HG03520 (cell line): ENCODE measurements around the gene ALG13.
A peak's percentile ranks its signal among the peaks of the same experiment; 100 is the strongest.
"Not testable (repeated sequence)": the region's sequence is repeated elsewhere in the genome, so short reads cannot be mapped to it uniquely, and the experiment has no call there.

Source experiments
- ATAC-seq: cut with Tn5 transposase; IDR thresholded peaks from one replicate; pipeline ENCODE4 v1.9.1; 2021; ENCODE audit warnings: mild to moderate bottlenecking, moderate library complexity; ENCODE audit not compliant: unreplicated experiment

The ALG13 gene

GRCh38 chrX:111680988-111681779, at the start of gene ALG13:
ALG13 (plus strand) TSS chrX:111681170; CDS start chrX:111681219, 49 bp downstream.
- ATAC-seq, result peak; percentile 98

- ATAC-seq, result no peak
Observed at GRCh38 chrX:111634823-111635729, 45.9 kb upstream of the ALG13 start.

GRCh38 chrX:111641969-111642368, 39.0 kb upstream of the ALG13 start:
- no peak for ATAC-seq

- ATAC-seq, result not testable (repeated sequence)
Observed at GRCh38 chrX:111645165-111645564, 35.8 kb upstream of the ALG13 start.

GRCh38 chrX:111645607-111646006, 35.4 kb upstream of the ALG13 start:
- no peak for ATAC-seq

- ATAC-seq, result no peak
Observed at GRCh38 chrX:111646515-111646914, 34.5 kb upstream of the ALG13 start.

GRCh38 chrX:111648802-111649201, 32.2 kb upstream of the ALG13 start:
- ATAC-seq, result no peak

- ATAC-seq, result no peak
Observed at GRCh38 chrX:111649638-111650037, 31.3 kb upstream of the ALG13 start.

- no peak for ATAC-seq
Observed at GRCh38 chrX:111650845-111651244, 30.1 kb upstream of the ALG13 start.

GRCh38 chrX:111652719-111653118, 28.3 kb upstream of the ALG13 start:
- ATAC-seq, result no peak

- ATAC-seq, result no peak
Observed at GRCh38 chrX:111661241-111661640, 19.7 kb upstream of the ALG13 start.

GRCh38 chrX:111662292-111662691, 18.7 kb upstream of the ALG13 start:
- ATAC-seq, result no peak

GRCh38 chrX:111671668-111672067, 9.3 kb upstream of the ALG13 start:
- ATAC-seq, result no peak

- no peak for ATAC-seq
Observed at GRCh38 chrX:111687305-111687704, 6.3 kb downstream of the ALG13 start.

GRCh38 chrX:111695297-111695880, 14.4 kb downstream of the ALG13 start:
- ATAC-seq, result no peak

GRCh38 chrX:111719426-111720210, 38.6 kb downstream of the ALG13 start:
- no peak for ATAC-seq

- ATAC-seq, result no peak
Observed at GRCh38 chrX:111728096-111728495, 47.1 kb downstream of the ALG13 start.

GRCh38 chrX:111731351-111731750, 50.4 kb downstream of the ALG13 start:
- no peak for ATAC-seq

- ATAC-seq, result no peak
Observed at GRCh38 chrX:111736571-111736970, 55.6 kb downstream of the ALG13 start.

GRCh38 chrX:111742018-111742417, 61.0 kb downstream of the ALG13 start:
- ATAC-seq, result no peak

- ATAC-seq, result no peak
Observed at GRCh38 chrX:111743316-111743715, 62.3 kb downstream of the ALG13 start.
